T-helper 2 cell (primary cell): ENCODE data around the gene SH2D4B.

Source experiments
- DNase-seq, 5 experiments: peaks; one replicate each; pipeline versions ENCODE4 v3.0.0 to v3.0.0-alpha.2; 2012 to 2022

Gene SH2D4B

DNA sequence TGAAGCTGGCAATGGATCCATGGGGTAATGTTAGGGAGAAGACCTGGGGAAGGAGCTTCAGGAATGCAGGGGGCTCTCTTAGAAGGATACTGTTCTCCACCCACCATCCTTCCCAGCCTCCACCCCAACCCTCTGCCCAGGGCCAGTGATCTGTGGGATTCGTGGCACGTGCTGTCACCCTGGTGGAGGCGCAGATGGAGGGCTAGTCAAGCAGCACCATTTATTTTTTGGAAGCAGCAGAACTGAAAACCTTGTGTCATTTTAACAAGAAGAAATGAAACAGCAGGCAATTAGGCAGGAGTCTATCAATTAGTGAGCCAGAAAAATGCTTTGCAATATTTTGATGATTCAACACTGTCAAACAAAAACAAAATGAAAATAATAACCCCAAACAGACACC, 155.9 kb downstream of the SH2D4B start:
- DNase-seq = no peak

DNA sequence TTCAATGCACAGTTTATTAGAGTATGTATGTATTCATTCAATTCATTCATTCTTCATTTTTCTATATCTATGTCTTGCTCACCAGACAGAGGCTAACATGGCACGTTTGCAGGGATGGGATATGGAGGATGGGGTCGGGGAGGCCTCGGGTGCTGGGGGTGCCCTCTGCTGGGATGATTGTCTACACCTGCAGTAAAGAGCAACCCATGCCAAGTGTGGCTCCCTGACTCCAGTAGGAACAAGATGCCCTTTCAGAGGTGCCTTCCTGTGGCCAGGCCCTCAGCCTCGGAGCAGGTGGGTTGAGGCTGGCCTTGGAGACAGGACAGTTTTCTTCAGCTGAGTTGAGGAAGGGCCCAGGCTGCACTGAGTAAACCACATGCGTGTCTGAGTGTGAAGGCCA, 157.2 kb downstream of the SH2D4B start:
- DNase-seq = no peak
